Measurements from ENCODE around the gene ZNF787.

ZNF787 gene

GRCh38 chr19:56148096-56148495 is 27.0 kb upstream of the ZNF787 start:
- H3K18ac ChIP-seq (ENCODE audit: low read length), result no peak overlapping the region
- H4K5ac ChIP-seq (ENCODE audit: low read length), result no peak overlapping the region
- no peak overlapping the region for H3K23ac ChIP-seq (ENCODE audit: low read length)
- H3K79me1 ChIP-seq (ENCODE audit: low read length), result peaks cover 11% of the 10 kb centered on the region
- no peak overlapping the region for H3K27ac ChIP-seq (ENCODE audit: low read depth, low read length)
- no peak overlapping the region for H3K56ac ChIP-seq (ENCODE audit: low read length)
- H3K27me3 ChIP-seq (ENCODE audit: insufficient read depth, low read length, poor library complexity), result no peaks in the 10 kb centered on the region
- H3K36me3 ChIP-seq (ENCODE audit: control insufficient read depth, insufficient read depth, low read length), result no peaks in the 10 kb centered on the region
- H2BK15ac ChIP-seq (replicated peaks; ENCODE audit: low read depth), result no peak overlapping the region
- H3K4me3 ChIP-seq (ENCODE audit: low read length), result no peak overlapping the region
- H3K79me2 ChIP-seq (ENCODE audit: control insufficient read depth, insufficient read depth, low read length), result peaks cover 4% of the 10 kb centered on the region
- no peak overlapping the region for H2BK120ac ChIP-seq (ENCODE audit: low read depth, low read length)
- H3K4ac ChIP-seq (ENCODE audit: low read depth, low read length), result no peak overlapping the region
- DNase-seq, result no peak
- no peak overlapping the region for H4K8ac ChIP-seq (ENCODE audit: low read depth, low read length)
- H2AK5ac ChIP-seq (ENCODE audit: low read length), result no peak overlapping the region
- no CpG with 5 or more reads among the region's 15 CpGs for WGBS (ENCODE audit: extremely low coverage, insufficient coverage, low lambda C conversion rate)
- peaks cover 3% of the 10 kb centered on the region for H3K4me1 ChIP-seq (ENCODE audit: control insufficient read depth, low read depth, low read length)
- H2BK5ac ChIP-seq (ENCODE audit: low read length), result no peak overlapping the region
- H3K4me2 ChIP-seq (ENCODE audit: low read length), result no peak overlapping the region
- H3K9ac ChIP-seq (ENCODE audit: low read length), result no peak overlapping the region

GRCh38 chr19:56147307-56147706 is 26.2 kb upstream of the ZNF787 start:
- Histone ChIP-seq H3K4ac (ENCODE audit: low read depth, low read length) (no peak overlapping the region), H3K56ac (ENCODE audit: low read length) (no peak overlapping the region), H3K27me3 (ENCODE audit: insufficient read depth, low read length, poor library complexity) (no peaks in the 10 kb centered on the region), H3K79me2 (ENCODE audit: control insufficient read depth, insufficient read depth, low read length) (peaks cover 11% of the 10 kb centered on the region), H2BK120ac (ENCODE audit: low read depth, low read length) (no peak overlapping the region), H2AK5ac (ENCODE audit: low read length) (no peak overlapping the region), H3K4me3 (ENCODE audit: low read length) (no peak overlapping the region), H3K18ac (ENCODE audit: low read length) (no peak overlapping the region), H3K27ac (ENCODE audit: low read depth, low read length) (no peak overlapping the region), H3K9ac (ENCODE audit: low read length) (no peak overlapping the region), H2BK5ac (ENCODE audit: low read length) (no peak overlapping the region), H2BK15ac (replicated peaks; ENCODE audit: low read depth) (no peak overlapping the region), H3K36me3 (ENCODE audit: control insufficient read depth, insufficient read depth, low read length) (no peaks in the 10 kb centered on the region), H3K4me2 (ENCODE audit: low read length) (no peak overlapping the region), H3K23ac (ENCODE audit: low read length) (no peak overlapping the region), H3K79me1 (ENCODE audit: low read length) (peaks cover 19% of the 10 kb centered on the region), H4K5ac (ENCODE audit: low read length) (no peak overlapping the region), H3K4me1 (ENCODE audit: control insufficient read depth, low read depth, low read length) (no peaks in the 10 kb centered on the region), H4K8ac (ENCODE audit: low read depth, low read length) (no peak overlapping the region)
- WGBS (ENCODE audit: extremely low coverage, insufficient coverage, low lambda C conversion rate), result no CpG with 5 or more reads among the region's 22 CpGs
- no peak for DNase-seq

- H4K8ac ChIP-seq (ENCODE audit: low read depth, low read length), result no peak overlapping the region
- H2BK5ac ChIP-seq (ENCODE audit: low read length), result no peak overlapping the region
- no peak overlapping the region for H3K4me3 ChIP-seq (ENCODE audit: low read length)
- H3K4me1 ChIP-seq (ENCODE audit: control insufficient read depth, low read depth, low read length), result no peaks in the 10 kb centered on the region
- H2BK15ac ChIP-seq (replicated peaks; ENCODE audit: low read depth), result no peak overlapping the region
- no peak overlapping the region for H3K4ac ChIP-seq (ENCODE audit: low read depth, low read length)
- H3K4me2 ChIP-seq (ENCODE audit: low read length), result no peak overlapping the region
- no peak overlapping the region for H3K18ac ChIP-seq (ENCODE audit: low read length)
- H3K79me1 ChIP-seq (ENCODE audit: low read length), result peaks cover 22% of the 10 kb centered on the region
- peaks cover 14% of the 10 kb centered on the region for H3K79me2 ChIP-seq (ENCODE audit: control insufficient read depth, insufficient read depth, low read length)
- no peak overlapping the region for H3K23ac ChIP-seq (ENCODE audit: low read length)
- H3K27me3 ChIP-seq (ENCODE audit: insufficient read depth, low read length, poor library complexity), result no peaks in the 10 kb centered on the region
- no peak overlapping the region for H3K56ac ChIP-seq (ENCODE audit: low read length)
- H3K9ac ChIP-seq (ENCODE audit: low read length), result no peak overlapping the region
- H3K27ac ChIP-seq (ENCODE audit: low read depth, low read length), result no peak overlapping the region
- DNase-seq, result no peak
- no peak overlapping the region for H2AK5ac ChIP-seq (ENCODE audit: low read length)
- H3K36me3 ChIP-seq (ENCODE audit: control insufficient read depth, insufficient read depth, low read length), result no peaks in the 10 kb centered on the region
- WGBS (ENCODE audit: extremely low coverage, insufficient coverage, low lambda C conversion rate), result no CpG with 5 or more reads among the region's 31 CpGs
- no peak overlapping the region for H2BK120ac ChIP-seq (ENCODE audit: low read depth, low read length)
- no peak overlapping the region for H4K5ac ChIP-seq (ENCODE audit: low read length)
Measured at GRCh38 chr19:56146904-56147303, 25.8 kb upstream of the ZNF787 start.

- H3K36me3 ChIP-seq (ENCODE audit: control insufficient read depth, insufficient read depth, low read length), result no peaks in the 10 kb centered on the region
- no peak overlapping the region for H2BK120ac ChIP-seq (ENCODE audit: low read depth, low read length)
- no peak overlapping the region for H3K4me2 ChIP-seq (ENCODE audit: low read length)
- H2AK5ac ChIP-seq (ENCODE audit: low read length), result no peak overlapping the region
- H3K79me2 ChIP-seq (ENCODE audit: control insufficient read depth, insufficient read depth, low read length), result peaks cover 14% of the 10 kb centered on the region
- WGBS (ENCODE audit: extremely low coverage, insufficient coverage, low lambda C conversion rate), result no CpG with 5 or more reads among the region's 10 CpGs
- H2BK5ac ChIP-seq (ENCODE audit: low read length), result no peak overlapping the region
- H3K18ac ChIP-seq (ENCODE audit: low read length), result no peak overlapping the region
- no peak for DNase-seq
- H3K4me1 ChIP-seq (ENCODE audit: control insufficient read depth, low read depth, low read length), result no peaks in the 10 kb centered on the region
- H4K5ac ChIP-seq (ENCODE audit: low read length), result no peak overlapping the region
- no peak overlapping the region for H3K4ac ChIP-seq (ENCODE audit: low read depth, low read length)
- H4K8ac ChIP-seq (ENCODE audit: low read depth, low read length), result no peak overlapping the region
- no peak overlapping the region for H3K56ac ChIP-seq (ENCODE audit: low read length)
- peaks cover 22% of the 10 kb centered on the region for H3K79me1 ChIP-seq (ENCODE audit: low read length)
- no peak overlapping the region for H3K27ac ChIP-seq (ENCODE audit: low read depth, low read length)
- no peak overlapping the region for H3K4me3 ChIP-seq (ENCODE audit: low read length)
- H3K9ac ChIP-seq (ENCODE audit: low read length), result no peak overlapping the region
- H2BK15ac ChIP-seq (replicated peaks; ENCODE audit: low read depth), result no peak overlapping the region
- H3K23ac ChIP-seq (ENCODE audit: low read length), result no peak overlapping the region
- H3K27me3 ChIP-seq (ENCODE audit: insufficient read depth, low read length, poor library complexity), result no peaks in the 10 kb centered on the region
Measured at GRCh38 chr19:56145698-56146097, 24.6 kb upstream of the ZNF787 start.

GRCh38 chr19:56144831-56145230 is 23.7 kb upstream of the ZNF787 start:
- no peak overlapping the region for H2BK5ac ChIP-seq (ENCODE audit: low read length)
- no peak for DNase-seq
- H3K18ac ChIP-seq (ENCODE audit: low read length), result no peak overlapping the region
- H3K36me3 ChIP-seq (ENCODE audit: control insufficient read depth, insufficient read depth, low read length), result no peaks in the 10 kb centered on the region
- no peak overlapping the region for H3K4ac ChIP-seq (ENCODE audit: low read depth, low read length)
- H4K5ac ChIP-seq (ENCODE audit: low read length), result no peak overlapping the region
- no peaks in the 10 kb centered on the region for H3K27me3 ChIP-seq (ENCODE audit: insufficient read depth, low read length, poor library complexity)
- no peak overlapping the region for H3K9ac ChIP-seq (ENCODE audit: low read length)
- H3K23ac ChIP-seq (ENCODE audit: low read length), result no peak overlapping the region
- no peak overlapping the region for H3K4me2 ChIP-seq (ENCODE audit: low read length)
- H3K56ac ChIP-seq (ENCODE audit: low read length), result no peak overlapping the region
- peaks cover 14% of the 10 kb centered on the region for H3K79me2 ChIP-seq (ENCODE audit: control insufficient read depth, insufficient read depth, low read length)
- peaks cover 22% of the 10 kb centered on the region for H3K79me1 ChIP-seq (ENCODE audit: low read length)
- no peak overlapping the region for H2BK15ac ChIP-seq (replicated peaks; ENCODE audit: low read depth)
- WGBS (ENCODE audit: extremely low coverage, insufficient coverage, low lambda C conversion rate), result no CpG with 5 or more reads among the region's 12 CpGs
- no peaks in the 10 kb centered on the region for H3K4me1 ChIP-seq (ENCODE audit: control insufficient read depth, low read depth, low read length)
- H4K8ac ChIP-seq (ENCODE audit: low read depth, low read length), result no peak overlapping the region
- no peak overlapping the region for H3K4me3 ChIP-seq (ENCODE audit: low read length)
- H2BK120ac ChIP-seq (ENCODE audit: low read depth, low read length), result no peak overlapping the region
- no peak overlapping the region for H3K27ac ChIP-seq (ENCODE audit: low read depth, low read length)
- no peak overlapping the region for H2AK5ac ChIP-seq (ENCODE audit: low read length)

- no peak for DNase-seq
- Histone ChIP-seq H4K5ac (ENCODE audit: low read length) (no peak overlapping the region), H3K27ac (ENCODE audit: low read depth, low read length) (no peak overlapping the region), H3K36me3 (ENCODE audit: control insufficient read depth, insufficient read depth, low read length) (no peaks in the 10 kb centered on the region), H3K4me2 (ENCODE audit: low read length) (no peak overlapping the region), H2BK15ac (replicated peaks; ENCODE audit: low read depth) (no peak overlapping the region), H3K79me2 (ENCODE audit: control insufficient read depth, insufficient read depth, low read length) (peaks cover 10% of the 10 kb centered on the region), H3K23ac (ENCODE audit: low read length) (no peak overlapping the region), H3K18ac (ENCODE audit: low read length) (no peak overlapping the region), H3K27me3 (ENCODE audit: insufficient read depth, low read length, poor library complexity) (no peaks in the 10 kb centered on the region), H3K79me1 (ENCODE audit: low read length) (peaks cover 19% of the 10 kb centered on the region), H3K4me3 (ENCODE audit: low read length) (no peak overlapping the region), H3K4ac (ENCODE audit: low read depth, low read length) (no peak overlapping the region), H2AK5ac (ENCODE audit: low read length) (no peak overlapping the region), H3K56ac (ENCODE audit: low read length) (no peak overlapping the region), H3K9ac (ENCODE audit: low read length) (no peak overlapping the region), H2BK120ac (ENCODE audit: low read depth, low read length) (no peak overlapping the region), H4K8ac (ENCODE audit: low read depth, low read length) (no peak overlapping the region), H2BK5ac (ENCODE audit: low read length) (no peak overlapping the region), H3K4me1 (ENCODE audit: control insufficient read depth, low read depth, low read length) (no peaks in the 10 kb centered on the region)
- no CpG with 5 or more reads among the region's 6 CpGs for WGBS (ENCODE audit: extremely low coverage, insufficient coverage, low lambda C conversion rate)
Measured at GRCh38 chr19:56144376-56144775, 23.3 kb upstream of the ZNF787 start.

All from mesendoderm (in vitro differentiated cells).